Large intestine (tissue), 3 donors: ENCODE data around the gene OR2AE1. TPM values are rescaled to one million over a fixed set of nuclear protein-coding genes. Genes with fewer than 3 reads are reported as not detected.
"Not testable (repeated sequence)": the region's sequence is repeated elsewhere in the genome, so short reads cannot be mapped to it uniquely, and the experiment has no call there.

Experiments used
- DNase-seq, 2 donors: peaks; one replicate each; pipeline versions ENCODE4 v3.0.0 to v3.0.0-alpha.2; 2013
- H3K27ac ChIP-seq: one replicate; pipeline ENCODE4 v1.5.1; 2013; ENCODE audit warnings: low read length
- H3K27me3 ChIP-seq: 2 replicates; pipeline ENCODE4 v1.6.1; 2013; ENCODE audit warnings: low read length; ENCODE audit not compliant: control insufficient read depth, insufficient read depth
- H3K36me3 ChIP-seq: 2 replicates; pipeline ENCODE4 v1.6.1; 2013; ENCODE audit warnings: low read length; ENCODE audit not compliant: control insufficient read depth, insufficient read depth
- H3K4me1 ChIP-seq: one replicate; pipeline ENCODE4 v1.6.1; 2013; ENCODE audit warnings: low read length; ENCODE audit not compliant: control insufficient read depth, insufficient read depth
- H3K4me3 ChIP-seq: one replicate; pipeline ENCODE4 v1.5.1; 2013; ENCODE audit warnings: low read length
- H3K9me3 ChIP-seq: one replicate; pipeline ENCODE4 v1.6.1; 2013; ENCODE audit warnings: mild to moderate bottlenecking, low read depth, low read length, moderate library complexity; ENCODE audit not compliant: control insufficient read depth
- whole genome bisulfite sequencing: methylation state at CpG from one replicate; pipeline ENCODE4 v1.1.5; 2013; ENCODE audit warnings: low lambda C conversion rate; ENCODE audit not compliant: insufficient coverage; 5-methylcytosine and 5-hydroxymethylcytosine counted together
- polyA plus RNA-seq: library from polyadenylated mRNA; unstranded; fragments of 120-200 nt; gene quantifications from one replicate; pipeline ENCODE4 v1.2.1, GENCODE V29; 2013

Gene OR2AE1
- polyA plus RNA-seq, 1 donor, result 0.13 TPM

- H3K4me1 ChIP-seq, result no peaks in the 10 kb centered on the region
- no peak overlapping the region for H3K4me3 ChIP-seq
- H3K9me3 ChIP-seq, result no peaks in the 10 kb centered on the region
- H3K27me3 ChIP-seq, result no peaks in the 10 kb centered on the region
- WGBS, result no CpG with 5 or more reads among the region's 2 CpGs
- no peak overlapping the region for H3K27ac ChIP-seq
- no peak for DNase-seq
- H3K36me3 ChIP-seq, result peaks cover 25% of the 10 kb centered on the region
Measured at GRCh38 chr7:99898023-99898357, 21.2 kb upstream of the OR2AE1 start.

- Histone ChIP-seq H3K4me3 (no peak overlapping the region), H3K36me3 (peaks cover 20% of the 10 kb centered on the region), H3K4me1 (no peaks in the 10 kb centered on the region), H3K27me3 (no peaks in the 10 kb centered on the region), H3K27ac (no peak overlapping the region), H3K9me3 (no peaks in the 10 kb centered on the region)
- WGBS, result 100% methylated on average over 1 of the region's 6 CpGs
- no peak for DNase-seq
Measured at GRCh38 chr7:99897322-99898022, 20.6 kb upstream of the OR2AE1 start.

- H3K9me3 ChIP-seq, result no peaks in the 10 kb centered on the region
- H3K4me1 ChIP-seq, result no peaks in the 10 kb centered on the region
- no peak overlapping the region for H3K4me3 ChIP-seq
- DNase-seq, result no peak
- H3K27ac ChIP-seq, result no peak overlapping the region
- H3K27me3 ChIP-seq, result no peaks in the 10 kb centered on the region
- peaks cover 17% of the 10 kb centered on the region for H3K36me3 ChIP-seq
Measured at GRCh38 chr7:99894738-99895137, 17.9 kb upstream of the OR2AE1 start.

- peaks cover 10% of the 10 kb centered on the region for H3K36me3 ChIP-seq
- no peaks in the 10 kb centered on the region for H3K27me3 ChIP-seq
- H3K27ac ChIP-seq, result no peak overlapping the region
- no peak for DNase-seq
- no peaks in the 10 kb centered on the region for H3K4me1 ChIP-seq
- 91% methylated on average over 2 of the region's 5 CpGs for WGBS
- no peak overlapping the region for H3K4me3 ChIP-seq
- H3K9me3 ChIP-seq, result peaks cover 9% of the 10 kb centered on the region
Measured at GRCh38 chr7:99893280-99893679, 16.4 kb upstream of the OR2AE1 start.

GRCh38 chr7:99890348-99890747 lies 13.5 kb upstream of the OR2AE1 start:
- not testable (repeated sequence) for H3K4me1 ChIP-seq, H3K27ac ChIP-seq, DNase-seq, H3K4me3 ChIP-seq, H3K27me3 ChIP-seq
- no CpG with 5 or more reads among the region's 2 CpGs for WGBS
- Histone ChIP-seq H3K36me3 (peaks cover 10% of the 10 kb centered on the region), H3K9me3 (peaks cover 10% of the 10 kb centered on the region)

GRCh38 chr7:99888366-99888765 lies 11.5 kb upstream of the OR2AE1 start:
- H3K27me3 ChIP-seq, H3K27ac ChIP-seq, H3K4me3 ChIP-seq, H3K4me1 ChIP-seq, DNase-seq: not testable (repeated sequence)
- WGBS, result no CpG with 5 or more reads among the region's 29 CpGs
- Histone ChIP-seq H3K36me3 (peaks cover 10% of the 10 kb centered on the region), H3K9me3 (peaks cover 10% of the 10 kb centered on the region)

DNA sequence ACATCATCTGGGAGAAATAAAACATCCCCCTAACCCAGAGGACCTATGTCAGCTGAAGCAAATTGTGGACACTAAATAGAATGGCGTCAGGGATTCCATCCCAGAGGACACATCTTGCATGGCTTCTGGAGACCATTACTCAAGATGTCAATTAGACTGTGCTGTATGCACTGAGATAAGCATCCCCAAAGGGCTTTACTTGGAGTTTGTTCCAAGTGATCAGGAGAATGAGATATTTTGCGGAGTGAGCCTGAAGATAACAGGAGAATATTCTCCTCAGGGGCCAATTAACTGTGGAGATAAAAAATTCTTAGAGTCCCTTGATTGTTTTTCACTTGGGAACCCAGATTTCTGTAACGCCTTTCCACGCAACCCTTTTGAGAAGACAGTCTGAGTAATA lies 4.5 kb upstream of the OR2AE1 start:
- Histone ChIP-seq H3K36me3 (no peaks in the 10 kb centered on the region), H3K27me3 (no peaks in the 10 kb centered on the region), H3K4me3 (no peak overlapping the region), H3K4me1 (no peaks in the 10 kb centered on the region), H3K9me3 (no peaks in the 10 kb centered on the region), H3K27ac (no peak overlapping the region)
- no CpG with 5 or more reads among the region's 4 CpGs for WGBS
- DNase-seq, result no peak

GRCh38 chr7:99876491-99876890 lies 342 bp downstream of the OR2AE1 start:
- Histone ChIP-seq H3K27me3 (no peaks in the 10 kb centered on the region), H3K4me3 (no peak overlapping the region), H3K4me1 (no peaks in the 10 kb centered on the region), H3K9me3 (no peaks in the 10 kb centered on the region), H3K27ac (no peak overlapping the region), H3K36me3 (no peaks in the 10 kb centered on the region)
- no CpG with 5 or more reads among the region's 5 CpGs for WGBS
- DNase-seq, result no peak

DNA sequence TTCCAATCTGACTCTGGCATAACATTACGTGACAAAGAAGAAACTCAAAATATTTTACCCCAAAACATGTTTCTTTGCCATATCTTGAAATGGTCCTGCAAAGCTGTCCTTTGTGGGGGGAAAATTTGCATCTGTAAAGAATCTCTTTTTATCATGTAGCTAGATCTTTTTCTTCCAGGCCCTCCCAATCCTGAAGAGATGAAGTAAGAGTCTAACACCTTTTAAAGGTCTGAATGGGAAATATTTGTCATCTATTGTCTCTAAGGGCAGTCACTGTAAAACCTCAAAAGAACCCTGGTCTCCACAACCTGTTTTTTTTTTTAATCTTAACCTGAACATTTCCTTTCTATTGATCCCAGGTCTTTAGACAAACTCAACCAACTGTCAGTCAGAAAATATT lies 8.6 kb downstream of the OR2AE1 start:
- WGBS, result no CpG with 5 or more reads among the region's 1 CpG

DNA sequence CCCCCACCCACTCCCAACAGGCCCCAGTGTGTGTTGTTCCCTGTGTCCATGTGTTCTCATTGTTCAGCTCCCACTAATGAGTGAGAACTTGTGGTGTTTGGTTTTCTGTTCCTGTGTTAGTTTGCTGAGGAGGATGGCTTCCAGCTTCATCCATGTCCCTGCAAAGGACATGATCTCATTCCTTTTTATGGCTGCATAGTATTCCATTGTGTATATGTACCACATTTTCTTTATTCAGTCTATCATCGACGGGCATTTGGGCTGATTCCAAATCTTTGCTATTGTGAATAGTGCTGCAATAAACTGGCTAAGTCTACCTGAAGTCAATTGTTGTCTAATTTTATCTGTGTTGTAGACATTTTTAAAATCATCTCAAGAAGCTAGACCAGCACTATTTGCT lies 9.4 kb downstream of the OR2AE1 start:
- H3K9me3 ChIP-seq, H3K27ac ChIP-seq, H3K27me3 ChIP-seq, H3K4me3 ChIP-seq, H3K4me1 ChIP-seq, DNase-seq, H3K36me3 ChIP-seq: not testable (repeated sequence)
- no CpG with 5 or more reads among the region's 2 CpGs for WGBS

More for the DNA sequence above, 8.6 kb downstream of the OR2AE1 start:
- no peak overlapping the region for H3K4me3 ChIP-seq
- H3K9me3 ChIP-seq, result no peaks in the 10 kb centered on the region
- no peaks in the 10 kb centered on the region for H3K4me1 ChIP-seq
- no peak for DNase-seq
- no peak overlapping the region for H3K27ac ChIP-seq
- no peaks in the 10 kb centered on the region for H3K36me3 ChIP-seq
- no peaks in the 10 kb centered on the region for H3K27me3 ChIP-seq

- no peaks in the 10 kb centered on the region for H3K36me3 ChIP-seq
- no peak for DNase-seq
- no peak overlapping the region for H3K4me3 ChIP-seq
- no peaks in the 10 kb centered on the region for H3K27me3 ChIP-seq
- H3K27ac ChIP-seq, result no peak overlapping the region
- H3K9me3 ChIP-seq, result no peaks in the 10 kb centered on the region
- H3K4me1 ChIP-seq, result no peaks in the 10 kb centered on the region
- WGBS, result 0% methylated on average over 1 of the region's 2 CpGs
Measured at GRCh38 chr7:99863847-99864440, 12.9 kb downstream of the OR2AE1 start.
